Measurements from ENCODE around the gene CASR.

DNA sequence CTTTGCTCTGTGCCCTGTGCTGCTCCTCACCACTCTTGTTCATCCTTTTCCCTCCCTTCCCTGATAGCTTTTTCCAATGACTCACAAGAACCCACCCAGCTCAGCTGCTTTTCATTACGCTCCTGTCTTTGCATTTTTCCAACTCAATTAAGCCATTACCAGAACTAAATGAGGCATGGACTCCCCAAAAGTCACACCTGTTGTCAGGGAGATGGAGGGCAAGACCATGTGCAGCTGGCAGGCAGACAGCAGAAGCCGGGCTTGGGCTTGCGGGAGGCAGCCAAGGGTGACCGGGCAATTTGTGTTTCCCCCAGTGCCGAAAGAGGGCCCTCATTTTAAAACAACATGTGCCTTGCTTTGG lies 64.3 kb downstream of the CASR start:
- TF ChIP-seq, protein P1, sequence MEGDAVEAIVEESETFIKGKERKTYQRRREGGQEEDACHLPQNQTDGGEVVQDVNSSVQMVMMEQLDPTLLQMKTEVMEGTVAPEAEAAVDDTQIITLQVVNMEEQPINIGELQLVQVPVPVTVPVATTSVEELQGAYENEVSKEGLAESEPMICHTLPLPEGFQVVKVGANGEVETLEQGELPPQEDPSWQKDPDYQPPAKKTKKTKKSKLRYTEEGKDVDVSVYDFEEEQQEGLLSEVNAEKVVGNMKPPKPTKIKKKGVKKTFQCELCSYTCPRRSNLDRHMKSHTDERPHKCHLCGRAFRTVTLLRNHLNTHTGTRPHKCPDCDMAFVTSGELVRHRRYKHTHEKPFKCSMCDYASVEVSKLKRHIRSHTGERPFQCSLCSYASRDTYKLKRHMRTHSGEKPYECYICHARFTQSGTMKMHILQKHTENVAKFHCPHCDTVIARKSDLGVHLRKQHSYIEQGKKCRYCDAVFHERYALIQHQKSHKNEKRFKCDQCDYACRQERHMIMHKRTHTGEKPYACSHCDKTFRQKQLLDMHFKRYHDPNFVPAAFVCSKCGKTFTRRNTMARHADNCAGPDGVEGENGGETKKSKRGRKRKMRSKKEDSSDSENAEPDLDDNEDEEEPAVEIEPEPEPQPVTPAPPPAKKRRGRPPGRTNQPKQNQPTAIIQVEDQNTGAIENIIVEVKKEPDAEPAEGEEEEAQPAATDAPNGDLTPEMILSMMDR (conservative IDR thresholded peaks at IDR 0.05; ENCODE audit: low read depth, low read length): no peak
- TF ChIP-seq EZH2 (IDR thresholded peaks at IDR 0.05; ENCODE audit: borderline replicate concordance, low read depth, low read length, poor library complexity, severe bottlenecking): no peak

Data from A673 (cell line).